HG03039 (cell line): Measurements from ENCODE around the gene CT45A10.
"Not testable (repeated sequence)": the region's sequence is repeated elsewhere in the genome, so short reads cannot be mapped to it uniquely, and the experiment has no call there.

ENCODE experiments used
- ATAC-seq: cut with Tn5 transposase; IDR thresholded peaks from one replicate; pipeline ENCODE4 v1.9.1; 2021; ENCODE audit warnings: mild to moderate bottlenecking, moderate library complexity; ENCODE audit not compliant: unreplicated experiment

Gene CT45A10, protein sequence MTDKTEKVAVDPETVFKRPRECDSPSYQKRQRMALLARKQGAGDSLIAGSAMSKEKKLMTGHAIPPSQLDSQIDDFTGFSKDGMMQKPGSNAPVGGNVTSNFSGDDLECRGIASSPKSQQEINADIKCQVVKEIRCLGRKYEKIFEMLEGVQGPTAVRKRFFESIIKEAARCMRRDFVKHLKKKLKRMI

DNA sequence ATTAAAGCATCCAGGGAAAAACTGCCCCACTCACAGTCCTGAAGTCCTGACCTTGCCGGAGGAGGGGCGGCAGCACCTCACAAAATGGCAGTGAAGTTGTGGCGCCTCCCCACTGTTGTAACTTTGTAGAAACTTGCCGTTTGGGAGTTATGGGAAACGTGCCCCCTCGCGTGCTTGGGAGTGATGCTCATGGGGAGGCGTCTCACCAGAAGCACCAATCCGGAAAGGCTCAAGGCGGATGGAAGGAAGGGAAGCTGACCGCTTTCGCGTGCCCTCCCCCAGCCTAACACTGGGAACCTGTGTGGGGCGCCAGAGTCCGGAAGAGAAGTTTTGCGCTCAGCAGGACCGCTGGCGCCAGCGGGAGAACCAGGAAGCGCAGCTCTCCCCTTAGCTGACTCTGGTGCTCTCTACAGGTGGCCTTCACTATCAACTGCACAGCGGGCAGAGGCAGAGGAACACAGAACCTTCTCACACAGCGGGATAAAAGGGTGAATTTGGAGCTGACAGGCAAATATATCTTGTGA, at the start of gene CT45A10, which contains the start of gene SAGE1:
CT45A10 (minus strand) TSS at position 151 of the 524 bp plus-strand sequence. CDS start 8,100 bp downstream, outside the sequence.
SAGE1 (plus strand) TSS at position 423 of the 524 bp plus-strand sequence. CDS start 2,527 bp downstream, outside the sequence.
- ATAC-seq, result no peak

DNA sequence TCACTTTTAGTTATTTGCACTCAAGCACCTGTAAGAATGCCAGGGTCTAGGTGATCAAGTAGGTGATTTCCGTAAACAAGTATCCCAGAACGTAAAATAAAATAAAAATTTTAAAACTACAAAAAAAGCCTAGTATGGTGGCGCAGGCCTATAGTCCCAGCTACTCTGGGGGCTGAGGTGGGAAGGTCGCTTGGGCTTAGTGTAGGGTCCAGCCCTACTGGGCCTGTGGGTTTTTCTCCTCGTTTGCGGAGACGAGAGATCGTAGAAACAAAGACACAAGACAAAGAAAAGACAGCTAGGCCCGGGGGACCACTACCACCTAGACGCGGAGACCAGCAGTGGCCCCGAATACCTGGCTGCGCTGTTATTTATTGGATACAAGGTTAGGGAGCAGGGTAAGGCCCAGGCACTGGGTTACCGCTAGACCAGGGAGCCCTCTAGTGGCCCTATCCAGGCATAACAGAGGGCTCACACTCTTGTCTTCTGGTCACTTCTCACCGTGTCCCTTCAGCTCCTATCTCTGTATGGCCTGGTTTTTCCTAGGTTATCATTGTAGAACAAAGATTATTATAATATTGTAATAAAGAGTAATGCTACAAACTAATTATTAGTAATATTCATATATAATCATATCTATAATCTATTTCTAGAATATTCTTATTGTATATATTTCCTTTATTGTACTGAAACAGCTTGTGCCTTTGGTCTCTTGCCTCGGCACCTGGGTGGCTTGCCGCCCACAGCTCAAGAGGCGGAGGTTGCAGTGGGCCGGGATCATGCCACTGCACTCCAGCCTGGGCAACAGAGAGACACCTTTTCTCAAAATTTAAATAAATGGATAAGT, 38.6 kb upstream of the CT45A10 start:
- no peak for ATAC-seq

DNA sequence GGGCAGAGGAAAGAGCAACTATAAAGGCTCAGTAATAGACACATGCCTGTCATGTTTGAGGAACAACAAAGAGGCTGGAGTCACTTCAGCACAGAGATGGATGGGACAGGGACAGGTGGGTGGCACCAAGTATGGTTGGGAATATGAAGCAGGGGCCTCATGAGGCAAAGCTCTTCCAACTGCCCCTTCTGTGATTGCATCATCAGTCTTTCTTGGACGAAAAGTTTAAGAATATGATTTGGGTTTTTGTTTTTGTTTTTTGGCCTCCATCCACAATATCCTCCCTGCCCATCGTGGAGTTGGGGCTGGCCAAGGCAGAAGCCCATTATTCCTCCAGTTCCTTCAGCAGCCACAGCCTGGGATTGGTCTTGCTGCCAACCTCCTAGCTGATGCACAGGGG, 34.7 kb upstream of the CT45A10 start:
- ATAC-seq, result no peak

DNA sequence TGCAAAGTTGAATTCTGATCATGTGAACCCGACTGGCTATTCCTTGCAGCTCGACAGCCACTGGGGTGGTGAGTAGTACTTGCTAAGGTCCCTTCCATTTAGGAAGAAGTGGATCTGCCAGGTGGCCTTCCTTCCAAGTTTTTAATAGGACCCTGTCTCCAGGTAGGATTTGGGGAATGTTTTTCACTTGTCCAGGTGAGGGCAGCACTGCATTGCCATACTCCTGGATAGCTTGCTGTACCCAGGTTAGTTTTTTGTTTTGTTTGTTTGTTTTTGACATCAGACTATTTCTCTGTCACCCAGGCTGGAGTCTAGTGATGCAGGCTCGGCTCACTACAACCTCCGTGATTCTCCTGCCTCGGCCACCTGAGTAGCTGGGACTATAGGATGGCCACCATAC, 30.1 kb upstream of the CT45A10 start:
- no peak for ATAC-seq

DNA sequence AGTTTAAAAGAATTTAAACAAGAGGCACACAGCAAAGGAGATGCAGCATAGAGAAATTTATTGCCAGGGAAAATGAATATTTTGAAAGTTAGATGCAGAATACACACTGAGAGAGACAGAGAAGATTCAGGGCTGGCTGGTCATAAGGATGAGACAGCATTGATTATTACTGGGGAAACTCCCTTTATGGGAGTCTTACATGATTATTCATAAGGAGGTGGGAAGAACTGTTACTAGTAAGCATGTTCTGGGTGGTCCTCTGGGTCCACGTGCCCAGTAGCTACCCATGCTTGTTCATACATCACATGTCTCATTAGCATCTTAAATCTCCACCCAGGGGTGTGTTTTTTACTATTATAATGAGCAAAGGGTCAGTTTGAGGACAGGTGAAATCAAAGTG, 27.3 kb upstream of the CT45A10 start:
- not testable (repeated sequence) for ATAC-seq

DNA sequence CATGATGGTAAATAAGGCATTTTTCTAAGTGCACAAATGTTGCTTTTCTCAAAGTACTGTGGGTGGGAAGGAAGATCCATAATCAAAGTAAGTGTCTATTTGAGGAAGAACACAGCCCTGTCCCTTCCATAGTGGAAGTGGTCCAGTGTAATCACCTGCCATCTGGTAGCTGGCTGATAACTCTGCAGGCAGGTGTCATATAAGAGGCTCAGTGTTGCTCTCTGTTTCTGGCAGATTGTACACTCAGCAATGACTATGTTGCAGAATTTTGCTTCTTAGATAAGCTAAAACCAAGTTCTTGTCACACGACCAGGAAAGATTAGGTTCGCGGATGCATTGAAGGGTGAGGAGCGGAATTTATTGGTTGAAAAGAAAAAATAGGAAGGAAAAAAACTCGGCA, 21.2 kb upstream of the CT45A10 start:
- no peak for ATAC-seq

DNA sequence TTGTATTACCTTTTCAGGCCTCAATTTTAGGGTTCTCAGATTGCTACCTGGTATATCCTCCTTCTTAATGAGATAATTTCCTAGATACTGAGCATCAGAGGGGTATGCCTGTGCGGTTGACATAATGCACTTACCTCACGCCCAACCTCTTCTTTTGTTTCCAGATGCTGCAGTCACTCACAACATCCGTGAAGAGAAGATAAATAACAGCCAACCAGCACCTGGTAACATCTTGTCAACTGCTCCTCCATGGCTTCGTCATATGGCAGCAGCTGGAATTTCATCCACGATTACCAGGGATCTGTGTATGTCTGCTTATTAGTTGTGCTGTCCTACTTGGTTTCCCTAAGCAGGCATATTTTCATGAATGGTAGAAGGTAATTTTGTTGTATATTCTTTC, 17.0 kb upstream of the CT45A10 start:
- ATAC-seq, result no peak

DNA sequence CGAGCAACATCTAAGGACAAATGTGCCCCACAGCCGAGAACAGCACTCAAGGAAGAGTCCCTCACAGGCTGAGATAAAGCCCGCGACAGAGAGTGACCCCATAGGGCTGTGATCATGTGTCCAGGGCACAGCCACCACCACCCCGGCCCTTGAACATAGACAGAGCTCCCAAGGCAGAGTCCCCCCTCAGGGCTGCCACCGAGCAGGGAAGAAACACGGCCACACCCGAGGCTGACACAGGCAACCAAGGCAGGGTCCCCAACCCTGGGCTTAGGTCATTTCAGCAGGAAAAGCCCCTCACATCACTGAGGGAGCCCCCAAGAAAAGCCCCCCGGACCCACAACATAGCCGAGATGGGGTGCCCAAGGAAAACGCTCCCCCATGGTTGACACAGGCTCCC, 463 bp downstream of the CT45A10 start:
- no peak for ATAC-seq

DNA sequence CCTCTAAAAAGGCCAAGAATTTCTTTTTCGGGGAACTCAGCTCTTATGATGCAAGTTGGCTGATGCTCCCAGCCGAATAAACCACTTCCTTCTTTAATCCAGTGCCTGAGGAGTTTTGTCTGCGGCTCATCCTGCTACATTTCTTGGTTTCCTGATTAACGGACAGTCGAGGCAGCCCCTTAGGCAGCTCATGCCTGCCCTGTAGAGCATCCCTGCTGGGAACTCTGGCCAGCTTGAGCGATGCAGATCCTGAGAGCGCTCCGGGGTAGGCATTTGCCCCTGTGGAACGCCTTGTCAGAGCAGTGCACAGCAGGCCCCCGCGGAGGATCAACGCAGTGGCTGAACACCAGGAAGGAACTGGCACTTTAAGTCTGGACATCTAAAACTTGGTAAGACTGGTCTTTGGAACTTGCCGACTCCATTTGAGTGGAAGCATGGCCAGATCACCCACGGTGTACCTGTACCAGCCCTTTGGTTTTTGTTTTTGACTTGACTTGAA, 3.1 kb downstream of the CT45A10 start:
- ATAC-seq, result no peak

DNA sequence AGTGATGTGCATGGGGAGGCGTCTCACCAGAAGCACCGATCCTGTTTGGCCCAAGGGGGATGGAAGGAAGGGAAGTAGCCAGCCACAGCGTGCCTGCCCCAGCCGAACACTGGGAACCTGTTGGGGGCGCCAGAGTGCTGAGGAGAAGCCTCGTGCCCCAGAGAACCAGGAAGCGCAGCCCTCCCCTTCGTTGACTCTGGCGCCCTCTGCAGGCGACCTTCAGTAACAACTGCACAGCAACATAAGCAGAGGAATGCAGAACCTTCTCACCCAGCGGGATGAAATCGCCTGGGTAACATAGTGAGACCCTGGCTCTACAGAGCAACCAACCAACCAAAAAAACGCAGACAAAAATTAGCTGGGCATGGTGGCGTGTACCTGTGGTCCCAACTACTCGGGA, 4.3 kb downstream of the CT45A10 start:
- not testable (repeated sequence) for ATAC-seq

DNA sequence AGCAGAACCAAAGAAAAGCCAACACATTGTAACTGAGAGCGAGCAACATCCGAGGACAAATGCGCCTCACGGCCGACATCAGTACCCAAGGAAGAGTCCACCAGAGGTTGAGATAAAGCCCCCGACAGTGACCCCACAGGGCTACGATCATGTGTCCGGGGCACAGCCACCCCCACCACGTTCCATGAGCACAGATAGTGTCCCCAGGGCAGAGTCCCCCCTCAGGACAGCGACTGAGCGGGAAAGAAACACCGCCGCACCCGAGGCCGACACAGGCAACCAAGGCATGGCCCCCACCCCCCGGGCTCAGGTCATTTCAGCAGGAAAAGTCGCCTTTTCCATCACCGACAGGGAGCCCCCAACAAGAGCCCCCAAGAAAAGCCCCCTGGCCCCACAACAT, 5.0 kb downstream of the CT45A10 start:
- ATAC-seq, result not testable (repeated sequence)

DNA sequence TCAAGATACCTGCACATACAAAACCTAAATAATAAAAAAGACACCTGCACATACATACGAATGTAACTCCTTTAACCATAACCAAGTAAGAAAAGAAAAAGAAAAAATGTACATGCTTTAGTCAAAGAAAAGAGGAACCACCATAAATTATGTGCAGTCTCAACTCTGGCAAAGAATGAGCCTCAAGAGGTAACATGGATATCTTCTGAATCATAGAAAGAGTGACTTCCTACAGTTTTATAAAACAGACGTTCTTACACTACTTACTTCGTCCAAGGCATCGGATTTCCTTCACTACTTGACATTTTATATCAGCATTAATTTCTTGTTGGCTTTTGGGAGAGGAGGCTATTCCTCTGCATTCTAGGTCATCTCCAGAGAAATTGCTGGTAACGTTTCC, 10.5 kb downstream of the CT45A10 start:
- not testable (repeated sequence) for ATAC-seq

DNA sequence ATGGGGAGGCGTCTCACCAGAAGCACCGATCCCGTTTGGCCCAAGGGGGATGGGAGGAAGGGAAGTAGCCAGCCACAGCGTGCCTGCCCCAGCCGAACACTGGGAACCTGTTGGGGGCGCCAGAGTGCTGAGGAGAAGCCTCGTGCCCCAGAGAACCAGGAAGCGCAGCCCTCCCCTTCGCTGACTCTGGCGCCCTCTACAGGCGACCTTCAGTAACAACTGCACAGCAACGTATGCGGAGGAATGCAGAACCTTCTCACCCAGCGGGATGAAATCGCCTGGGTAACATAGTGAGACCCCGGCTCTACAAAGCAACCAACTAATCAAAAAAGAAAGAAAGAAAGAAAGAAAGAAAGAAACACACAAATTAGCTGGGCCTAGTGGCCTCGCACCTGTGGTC, 21.5 kb downstream of the CT45A10 start, which contains the start of gene CT45A9:
CT45A9 (minus strand) TSS at position 101 of the 400 bp plus-strand sequence. CDS start 3,751 bp downstream, outside the sequence.
- ATAC-seq, result not testable (repeated sequence)

DNA sequence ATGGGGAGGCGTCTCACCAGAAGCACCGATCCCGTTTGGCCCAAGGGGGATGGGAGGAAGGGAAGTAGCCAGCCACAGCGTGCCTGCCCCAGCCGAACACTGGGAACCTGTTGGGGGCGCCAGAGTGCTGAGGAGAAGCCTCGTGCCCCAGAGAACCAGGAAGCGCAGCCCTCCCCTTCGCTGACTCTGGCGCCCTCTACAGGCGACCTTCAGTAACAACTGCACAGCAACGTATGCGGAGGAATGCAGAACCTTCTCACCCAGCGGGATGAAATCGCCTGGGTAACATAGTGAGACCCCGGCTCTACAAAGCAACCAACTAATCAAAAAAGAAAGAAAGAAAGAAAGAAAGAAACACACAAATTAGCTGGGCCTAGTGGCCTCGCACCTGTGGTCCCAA, 38.8 kb downstream of the CT45A10 start, which contains the start of gene CT45A8:
CT45A8 (minus strand) TSS at position 101 of the 400 bp plus-strand sequence. CDS start 3,755 bp downstream, outside the sequence.
- not testable (repeated sequence) for ATAC-seq

DNA sequence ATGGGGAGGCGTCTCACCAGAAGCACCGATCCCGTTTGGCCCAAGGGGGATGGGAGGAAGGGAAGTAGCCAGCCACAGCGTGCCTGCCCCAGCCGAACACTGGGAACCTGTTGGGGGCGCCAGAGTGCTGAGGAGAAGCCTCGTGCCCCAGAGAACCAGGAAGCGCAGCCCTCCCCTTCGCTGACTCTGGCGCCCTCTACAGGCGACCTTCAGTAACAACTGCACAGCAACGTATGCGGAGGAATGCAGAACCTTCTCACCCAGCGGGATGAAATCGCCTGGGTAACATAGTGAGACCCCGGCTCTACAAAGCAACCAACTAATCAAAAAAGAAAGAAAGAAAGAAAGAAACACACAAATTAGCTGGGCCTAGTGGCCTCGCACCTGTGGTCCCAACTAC, 56.1 kb downstream of the CT45A10 start, which contains the start of gene CT45A7:
CT45A7 (minus strand) TSS at position 101 of the 400 bp plus-strand sequence. CDS start 3,747 bp downstream, outside the sequence.
- ATAC-seq, result not testable (repeated sequence)
